HEK293 (cell line): Measurements from ENCODE around the gene RFNG.

Experiments
- GLIS2 ChIP-seq: fragments of 450-650 bp; formaldehyde crosslinking; IDR thresholded peaks from 2 replicates; pipeline ENCODE4 v1.5.1; 2016; ENCODE audit warnings: missing biosample characterization, missing genetic modification characterization
- HOXC10 ChIP-seq: sonication (generic); formaldehyde crosslinking; IDR thresholded peaks from 2 replicates; pipeline ENCODE4 v1.8.1; 2023; ENCODE audit warnings: mild to moderate bottlenecking, missing genetic modification reagents
- KLF9 ChIP-seq: fragments of 450-650 bp; formaldehyde crosslinking; IDR thresholded peaks from 2 replicates; pipeline ENCODE4 v1.5.1; 2016; ENCODE audit warnings: missing biosample characterization, missing genetic modification characterization, low read depth
- SETDB1 ChIP-seq: IDR thresholded peaks from one replicate; pipeline ENCODE4 v1.6.1; 2017; ENCODE audit warnings: mild to moderate bottlenecking, low read length, moderate library complexity, mixed read lengths; ENCODE audit not compliant: insufficient read length
- YY1 ChIP-seq: fragments of 450-650 bp; formaldehyde crosslinking; IDR thresholded peaks from 2 replicates; pipeline ENCODE4 v1.5.1; 2018; ENCODE audit warnings: missing biosample characterization, missing genetic modification characterization
- ZBTB17 ChIP-seq: fragments of 450-650 bp; formaldehyde crosslinking; IDR thresholded peaks from 2 replicates; pipeline ENCODE4 v1.5.1; 2016; ENCODE audit warnings: missing biosample characterization, missing genetic modification characterization
- ZFP3 ChIP-seq: fragments of 450-650 bp; formaldehyde crosslinking; IDR thresholded peaks from 2 replicates; pipeline ENCODE4 v1.5.1; 2016; ENCODE audit warnings: low read depth, missing biosample characterization, missing genetic modification characterization
- ZNF112 ChIP-seq: fragments of 450-650 bp; formaldehyde crosslinking; IDR thresholded peaks from 2 replicates; pipeline ENCODE4 v1.5.0; 2017; ENCODE audit warnings: missing biosample characterization, missing genetic modification characterization
- ZNF140 ChIP-seq: fragments of 450-650 bp; formaldehyde crosslinking; IDR thresholded peaks from 2 replicates; pipeline ENCODE4 v1.5.1; 2016; ENCODE audit warnings: missing biosample characterization, missing genetic modification characterization
- ZNF169 ChIP-seq: fragments of 450-650 bp; formaldehyde crosslinking; IDR thresholded peaks from 2 replicates; pipeline ENCODE4 v1.5.1; 2016; ENCODE audit warnings: missing biosample characterization, missing genetic modification characterization
- ZNF175 ChIP-seq: fragments of 450-650 bp; formaldehyde crosslinking; IDR thresholded peaks from 2 replicates; pipeline ENCODE4 v1.5.1; 2016; ENCODE audit warnings: missing biosample characterization, missing genetic modification characterization
- ZNF223 ChIP-seq: fragments of 450-650 bp; formaldehyde crosslinking; IDR thresholded peaks from 2 replicates; pipeline ENCODE4 v1.5.1; 2016; ENCODE audit warnings: missing biosample characterization, missing genetic modification characterization
- ZNF24 ChIP-seq: fragments of 450-650 bp; formaldehyde crosslinking; IDR thresholded peaks from 2 replicates; pipeline ENCODE4 v1.5.1; 2016; ENCODE audit warnings: missing biosample characterization, missing genetic modification characterization
- ZNF37A ChIP-seq: fragments of 450-650 bp; IDR thresholded peaks from 2 replicates; pipeline ENCODE4 v1.5.1; 2018; ENCODE audit warnings: missing biosample characterization, missing genetic modification characterization
- ZNF48 ChIP-seq: fragments of 450-650 bp; formaldehyde crosslinking; IDR thresholded peaks from 2 replicates; pipeline ENCODE4 v1.5.1; 2016; ENCODE audit warnings: missing biosample characterization, missing genetic modification characterization
- ZNF501 ChIP-seq: fragments of 450-650 bp; formaldehyde crosslinking; IDR thresholded peaks from 2 replicates; pipeline ENCODE4 v1.5.1; 2016; ENCODE audit warnings: missing biosample characterization, missing genetic modification characterization
- ZNF521 ChIP-seq: fragments of 450-650 bp; formaldehyde crosslinking; IDR thresholded peaks from 2 replicates; pipeline ENCODE4 v1.5.1; 2017; ENCODE audit warnings: missing biosample characterization, mild to moderate bottlenecking, missing genetic modification characterization
- ZNF529 ChIP-seq: fragments of 450-650 bp; formaldehyde crosslinking; IDR thresholded peaks from 2 replicates; pipeline ENCODE4 v1.5.1; 2017; ENCODE audit warnings: missing genetic modification characterization, missing biosample characterization; ENCODE audit not compliant: insufficient replicate concordance
- ZNF544 ChIP-seq: fragments of 450-650 bp; formaldehyde crosslinking; IDR thresholded peaks from 2 replicates; pipeline ENCODE4 v1.5.0; 2017; ENCODE audit warnings: missing biosample characterization, missing genetic modification characterization
- ZNF560 ChIP-seq: fragments of 450-650 bp; formaldehyde crosslinking; IDR thresholded peaks from 2 replicates; pipeline ENCODE4 v1.5.1; 2017; ENCODE audit warnings: missing biosample characterization, missing genetic modification characterization, borderline replicate concordance
- ZNF571 ChIP-seq: fragments of 450-650 bp; formaldehyde crosslinking; IDR thresholded peaks from 2 replicates; pipeline ENCODE4 v1.5.0; 2017; ENCODE audit warnings: missing biosample characterization, missing genetic modification characterization
- ZNF596 ChIP-seq: fragments of 450-650 bp; IDR thresholded peaks from 2 replicates; pipeline ENCODE4 v1.5.0; 2018; ENCODE audit warnings: missing biosample characterization, mild to moderate bottlenecking, missing genetic modification characterization, moderate library complexity
- ZNF660 ChIP-seq: fragments of 450-650 bp; IDR thresholded peaks from 2 replicates; pipeline ENCODE4 v1.5.1; 2018; ENCODE audit warnings: missing biosample characterization, mild to moderate bottlenecking, missing genetic modification characterization
- ZNF701 ChIP-seq: fragments of 450-650 bp; formaldehyde crosslinking; IDR thresholded peaks from 2 replicates; pipeline ENCODE4 v1.5.1; 2016; ENCODE audit warnings: missing biosample characterization, missing genetic modification characterization
- ZNF707 ChIP-seq: fragments of 450-650 bp; formaldehyde crosslinking; IDR thresholded peaks from 2 replicates; pipeline ENCODE4 v1.5.1; 2016; ENCODE audit warnings: missing biosample characterization, missing genetic modification characterization
- ZNF768 ChIP-seq: fragments of 450-650 bp; formaldehyde crosslinking; IDR thresholded peaks from 2 replicates; pipeline ENCODE4 v1.5.1; 2018; ENCODE audit warnings: missing biosample characterization, mild to moderate bottlenecking, missing genetic modification characterization
- TF ChIP-seq, protein P1 (sequence below): fragments of 450-650 bp; formaldehyde crosslinking; IDR thresholded peaks from 2 replicates; pipeline ENCODE4 v1.5.1; 2016; ENCODE audit warnings: missing biosample characterization, missing genetic modification characterization
- TF ChIP-seq, protein P2 (sequence below): fragments of 450-650 bp; formaldehyde crosslinking; IDR thresholded peaks from 2 replicates; pipeline ENCODE4 v1.5.1; 2016; ENCODE audit warnings: missing biosample characterization, missing genetic modification characterization
- TF ChIP-seq, protein P3 (sequence below): fragments of 450-650 bp; formaldehyde crosslinking; IDR thresholded peaks from 2 replicates; pipeline ENCODE4 v1.5.1; 2017; ENCODE audit warnings: missing biosample characterization, missing genetic modification characterization
- TF ChIP-seq, protein P4 (sequence below): fragments of 450-650 bp; formaldehyde crosslinking; IDR thresholded peaks from 2 replicates; pipeline ENCODE4 v1.5.1; 2016; ENCODE audit warnings: missing biosample characterization, missing genetic modification characterization, low read depth

The RFNG gene

DNA sequence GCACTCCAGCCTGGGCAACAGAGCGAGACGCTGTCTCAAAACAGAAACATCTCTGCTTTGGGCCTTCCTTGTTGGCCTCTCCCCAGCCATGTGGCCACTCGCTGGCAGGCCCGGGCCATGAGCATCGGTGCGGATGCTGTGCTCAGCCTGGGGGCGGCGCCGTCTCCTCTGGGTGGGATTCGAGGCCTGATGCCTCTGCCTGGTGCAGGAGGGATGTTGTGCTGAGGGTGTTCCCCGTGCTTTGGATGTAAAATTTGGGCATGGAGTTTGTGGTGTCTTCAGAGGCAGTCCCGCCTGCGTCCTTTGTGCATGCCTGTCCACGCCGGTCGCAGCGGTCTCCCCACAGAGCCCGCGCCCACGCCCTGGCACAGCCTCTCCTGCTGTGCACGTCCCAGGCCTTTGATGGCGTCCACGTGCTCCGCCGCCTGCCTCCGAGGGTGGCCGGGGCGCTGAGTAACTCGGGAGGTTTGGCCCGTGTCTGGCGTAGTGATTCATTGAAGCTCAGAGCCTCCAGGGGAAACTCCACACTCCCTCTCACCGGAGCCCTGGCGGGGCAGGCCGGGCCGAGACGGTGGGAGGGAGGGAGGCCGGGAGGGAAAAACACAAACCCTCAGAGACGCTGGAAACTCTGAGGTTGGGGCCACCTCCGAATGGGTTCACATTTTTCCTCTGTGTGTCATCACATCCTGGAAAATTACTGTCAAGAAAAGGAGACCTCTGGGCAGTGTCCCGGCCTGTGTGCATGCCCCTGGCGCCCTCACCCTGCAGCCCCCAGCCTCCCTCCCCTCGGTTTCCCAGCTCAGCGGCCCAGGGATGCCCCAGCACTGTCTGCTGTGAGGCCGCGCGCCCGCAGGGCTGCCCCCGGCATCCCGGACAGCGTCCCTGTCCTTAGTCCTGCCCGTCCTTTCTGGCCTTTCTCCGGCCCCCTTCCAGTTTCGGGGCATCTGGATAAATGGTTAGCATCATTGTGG lies 47.9 kb downstream of the RFNG start (continued):
- TF ChIP-seq ZNF707 (tag by site-specific recombination): no peak
- TF ChIP-seq ZNF521 (tag by site-specific recombination): no peak
- no peak for TF ChIP-seq ZNF768 (tag by site-specific recombination)
- TF ChIP-seq, protein P1, sequence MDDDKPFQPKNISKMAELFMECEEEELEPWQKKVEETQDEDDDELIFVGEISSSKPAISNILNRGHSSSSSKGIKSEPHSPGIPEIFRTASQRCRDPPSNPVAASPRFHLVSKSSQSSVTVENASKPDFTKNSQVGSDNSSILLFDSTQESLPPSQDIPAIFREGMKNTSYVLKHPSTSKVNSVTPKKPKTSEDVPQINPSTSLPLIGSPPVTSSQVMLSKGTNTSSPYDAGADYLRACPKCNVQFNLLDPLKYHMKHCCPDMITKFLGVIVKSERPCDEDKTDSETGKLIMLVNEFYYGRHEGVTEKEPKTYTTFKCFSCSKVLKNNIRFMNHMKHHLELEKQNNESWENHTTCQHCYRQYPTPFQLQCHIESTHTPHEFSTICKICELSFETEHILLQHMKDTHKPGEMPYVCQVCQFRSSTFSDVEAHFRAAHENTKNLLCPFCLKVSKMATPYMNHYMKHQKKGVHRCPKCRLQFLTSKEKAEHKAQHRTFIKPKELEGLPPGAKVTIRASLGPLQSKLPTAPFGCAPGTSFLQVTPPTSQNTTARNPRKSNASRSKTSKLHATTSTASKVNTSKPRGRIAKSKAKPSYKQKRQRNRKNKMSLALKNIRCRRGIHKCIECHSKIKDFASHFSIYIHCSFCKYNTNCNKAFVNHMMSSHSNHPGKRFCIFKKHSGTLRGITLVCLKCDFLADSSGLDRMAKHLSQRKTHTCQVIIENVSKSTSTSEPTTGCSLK (tag by site-specific recombination): no peak
- TF ChIP-seq ZNF140 (tag by site-specific recombination): no peak
- TF ChIP-seq ZNF169 (tag by site-specific recombination): no peak
- TF ChIP-seq ZNF660 (tag by site-specific recombination): peak; percentile 95
- TF ChIP-seq, protein P2, sequence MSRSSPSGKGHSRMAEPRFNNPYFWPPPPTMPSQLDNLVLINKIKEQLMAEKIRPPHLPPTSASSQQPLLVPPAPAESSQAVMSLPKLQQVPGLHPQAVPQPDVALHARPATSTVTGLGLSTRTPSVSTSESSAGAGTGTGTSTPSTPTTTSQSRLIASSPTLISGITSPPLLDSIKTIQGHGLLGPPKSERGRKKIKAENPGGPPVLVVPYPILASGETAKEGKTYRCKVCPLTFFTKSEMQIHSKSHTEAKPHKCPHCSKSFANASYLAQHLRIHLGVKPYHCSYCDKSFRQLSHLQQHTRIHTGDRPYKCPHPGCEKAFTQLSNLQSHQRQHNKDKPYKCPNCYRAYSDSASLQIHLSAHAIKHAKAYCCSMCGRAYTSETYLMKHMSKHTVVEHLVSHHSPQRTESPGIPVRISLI (tag by site-specific recombination): no peak
- TF ChIP-seq ZFP3 (tag by site-specific recombination): no peak
- TF ChIP-seq ZNF501: no peak
- TF ChIP-seq ZNF596 (tag by site-specific recombination): no peak
- no peak for TF ChIP-seq ZNF529 (tag by site-specific recombination)
- no peak for TF ChIP-seq ZBTB17 (tag by site-specific recombination)
- TF ChIP-seq ZNF175 (tag by site-specific recombination): no peak
- TF ChIP-seq GLIS2: no peak; the same call in 1 of the 2 replicates
- no peak for TF ChIP-seq KLF9 (tag by site-specific recombination)
- TF ChIP-seq ZNF223: no peak
- TF ChIP-seq, protein P3, sequence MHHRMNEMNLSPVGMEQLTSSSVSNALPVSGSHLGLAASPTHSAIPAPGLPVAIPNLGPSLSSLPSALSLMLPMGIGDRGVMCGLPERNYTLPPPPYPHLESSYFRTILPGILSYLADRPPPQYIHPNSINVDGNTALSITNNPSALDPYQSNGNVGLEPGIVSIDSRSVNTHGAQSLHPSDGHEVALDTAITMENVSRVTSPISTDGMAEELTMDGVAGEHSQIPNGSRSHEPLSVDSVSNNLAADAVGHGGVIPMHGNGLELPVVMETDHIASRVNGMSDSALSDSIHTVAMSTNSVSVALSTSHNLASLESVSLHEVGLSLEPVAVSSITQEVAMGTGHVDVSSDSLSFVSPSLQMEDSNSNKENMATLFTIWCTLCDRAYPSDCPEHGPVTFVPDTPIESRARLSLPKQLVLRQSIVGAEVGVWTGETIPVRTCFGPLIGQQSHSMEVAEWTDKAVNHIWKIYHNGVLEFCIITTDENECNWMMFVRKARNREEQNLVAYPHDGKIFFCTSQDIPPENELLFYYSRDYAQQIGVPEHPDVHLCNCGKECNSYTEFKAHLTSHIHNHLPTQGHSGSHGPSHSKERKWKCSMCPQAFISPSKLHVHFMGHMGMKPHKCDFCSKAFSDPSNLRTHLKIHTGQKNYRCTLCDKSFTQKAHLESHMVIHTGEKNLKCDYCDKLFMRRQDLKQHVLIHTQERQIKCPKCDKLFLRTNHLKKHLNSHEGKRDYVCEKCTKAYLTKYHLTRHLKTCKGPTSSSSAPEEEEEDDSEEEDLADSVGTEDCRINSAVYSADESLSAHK (tag by site-specific recombination): no peak
- no peak for TF ChIP-seq SETDB1
- TF ChIP-seq ZNF701 (tag by site-specific recombination): no peak
- TF ChIP-seq ZNF37A: no peak
- no peak for TF ChIP-seq ZNF560 (tag by site-specific recombination)
- TF ChIP-seq ZNF112 (tag by site-specific recombination): no peak
- TF ChIP-seq YY1 (tag by site-specific recombination): no peak
- TF ChIP-seq ZNF48 (tag by site-specific recombination): no peak
- no peak for TF ChIP-seq ZNF544 (tag by site-specific recombination)
- TF ChIP-seq ZNF571 (tag by site-specific recombination): no peak
- TF ChIP-seq, protein P4, sequence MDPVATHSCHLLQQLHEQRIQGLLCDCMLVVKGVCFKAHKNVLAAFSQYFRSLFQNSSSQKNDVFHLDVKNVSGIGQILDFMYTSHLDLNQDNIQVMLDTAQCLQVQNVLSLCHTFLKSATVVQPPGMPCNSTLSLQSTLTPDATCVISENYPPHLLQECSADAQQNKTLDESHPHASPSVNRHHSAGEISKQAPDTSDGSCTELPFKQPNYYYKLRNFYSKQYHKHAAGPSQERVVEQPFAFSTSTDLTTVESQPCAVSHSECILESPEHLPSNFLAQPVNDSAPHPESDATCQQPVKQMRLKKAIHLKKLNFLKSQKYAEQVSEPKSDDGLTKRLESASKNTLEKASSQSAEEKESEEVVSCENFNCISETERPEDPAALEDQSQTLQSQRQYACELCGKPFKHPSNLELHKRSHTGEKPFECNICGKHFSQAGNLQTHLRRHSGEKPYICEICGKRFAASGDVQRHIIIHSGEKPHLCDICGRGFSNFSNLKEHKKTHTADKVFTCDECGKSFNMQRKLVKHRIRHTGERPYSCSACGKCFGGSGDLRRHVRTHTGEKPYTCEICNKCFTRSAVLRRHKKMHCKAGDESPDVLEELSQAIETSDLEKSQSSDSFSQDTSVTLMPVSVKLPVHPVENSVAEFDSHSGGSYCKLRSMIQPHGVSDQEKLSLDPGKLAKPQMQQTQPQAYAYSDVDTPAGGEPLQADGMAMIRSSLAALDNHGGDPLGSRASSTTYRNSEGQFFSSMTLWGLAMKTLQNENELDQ (tag by site-specific recombination): no peak
- no peak for TF ChIP-seq ZNF24 (tag by site-specific recombination)
- TF ChIP-seq HOXC10: no peak
